ENCODE measurements around the gene IQCH. TPM values are rescaled to one million over a fixed set of nuclear protein-coding genes. Genes with fewer than 3 reads are reported as not detected.

The IQCH gene
- total and polyA plus RNA-seq, 2 experiments from 2014 or later = 1.7 to 4.6 TPM

- Mint-ChIP-seq H3K36me3 (ENCODE audit: low read depth) (peaks cover 5% of the 10 kb centered on the region; the same call in 2 of the 3 replicates), H3K9me3 (no peaks in the 10 kb centered on the region), H3K4me1 (peaks cover 23% of the 10 kb centered on the region), H3K27me3 (ENCODE audit: insufficient read depth, low read depth, poor library complexity) (no peaks in the 10 kb centered on the region), H3K4me3 (no peak overlapping the region), H3K27ac (no peak overlapping the region)
- Histone ChIP-seq H3K27ac (ENCODE audit: low read depth) (no peak overlapping the region), H3K4me1 (ENCODE audit: insufficient read depth) (peaks cover 26% of the 10 kb centered on the region), H3F3A (replicated peaks; ENCODE audit: low read depth) (no peaks in the 10 kb centered on the region), H4K20me1 (replicated peaks; ENCODE audit: insufficient read depth) (no peaks in the 10 kb centered on the region), H3K79me2 (replicated peaks; ENCODE audit: insufficient read depth) (0 out of 2 replicates have a peak, but pooled peaks cover 4% of the 10 kb centered on the region), H3K36me3 (ENCODE audit: insufficient read depth) (no peaks in the 10 kb centered on the region; the same call in 1 of the 2 replicates), H3K9me2 (ENCODE audit: insufficient read depth) (no peaks in the 10 kb centered on the region), H3K4me2 (no peak overlapping the region), H3K27me3 (ENCODE audit: insufficient read depth) (no peaks in the 10 kb centered on the region), H2AFZ (no peak overlapping the region), H3K4me3 (no peak overlapping the region)
- ATAC-seq = no peak
- DNase-seq (ENCODE audit: low spot score) = no peak
- no peak for TF ChIP-seq ZNF114 (CRISPR knock-in tag; IDR thresholded peaks at IDR 0.05)
- no peak for TF ChIP-seq EZH2 (IDR thresholded peaks at IDR 0.05; ENCODE audit: low read depth, unreplicated experiment)
- no peak for TF ChIP-seq CREB1 (CRISPR knock-in tag; IDR thresholded peaks at IDR 0.05; ENCODE audit: low read depth)
- TF ChIP-seq ETS1 (IDR thresholded peaks at IDR 0.05) = no peak
- no peak for TF ChIP-seq JUNB (IDR thresholded peaks at IDR 0.05; ENCODE audit: unreplicated experiment)
- no peak for TF ChIP-seq NANOG (IDR thresholded peaks at IDR 0.05; ENCODE audit: borderline replicate concordance)
- no peak for TF ChIP-seq EZH2phosphoT487 (IDR thresholded peaks at IDR 0.05; ENCODE audit: unreplicated experiment)
- TF ChIP-seq ZNF462 (CRISPR knock-in tag; IDR thresholded peaks at IDR 0.05) = no peak
- TF ChIP-seq STAT1 (IDR thresholded peaks at IDR 0.05; ENCODE audit: unreplicated experiment) = no peak
- no peak for TF ChIP-seq CTCF (conservative IDR thresholded peaks at IDR 0.05; ENCODE audit: low read depth in 2 of 2)
- TF ChIP-seq REST (IDR thresholded peaks at IDR 0.05; ENCODE audit: unreplicated experiment) = no peak
- TF ChIP-seq ZNF331 (CRISPR knock-in tag; IDR thresholded peaks at IDR 0.05; ENCODE audit: low read depth) = no peak
- no peak for TF ChIP-seq POLR2AphosphoS5 (IDR thresholded peaks at IDR 0.05; ENCODE audit: low read depth)
Observed at GRCh38 chr15:67549736-67550135, 295.1 kb downstream of the IQCH start.
